Neural progenitor cell (in vitro differentiated cells): ENCODE results near the gene PHF1. TPM values are rescaled to one million over a fixed set of nuclear protein-coding genes. Genes with fewer than 3 reads are reported as not detected.
A peak's percentile ranks its signal among the peaks of the same experiment; 100 is the strongest.

ENCODE experiments used
- DNase-seq: peaks from one replicate; pipeline ENCODE4 v3.0.0-alpha.2; 2016; ENCODE audit warnings: low spot score
- H2AFZ ChIP-seq: fragments of 200-600 bp; sonication (generic); replicated peaks from 2 replicates; pipeline ENCODE4 v1.6.1; 2016; ENCODE audit warnings: antibody characterized with exemption
- H3F3A ChIP-seq: fragments of 200-600 bp; sonication (generic); 2 replicates; pipeline ENCODE4 v1.6.1; 2016; ENCODE audit warnings: antibody characterized with exemption, low read depth
- H3K27ac ChIP-seq: fragments of 200-600 bp; sonication (generic); 2 replicates; pipeline ENCODE4 v1.5.1; 2016; ENCODE audit warnings: mild to moderate bottlenecking
- H3K27me3 ChIP-seq: fragments of 200-600 bp; sonication (generic); 2 replicates; pipeline ENCODE4 v1.6.1; 2016; ENCODE audit warnings: mild to moderate bottlenecking, moderate library complexity
- H3K36me3 ChIP-seq: fragments of 200-600 bp; sonication (generic); 2 replicates; pipeline ENCODE4 v1.5.1; 2016
- H3K4me1 ChIP-seq: fragments of 200-600 bp; sonication (generic); 2 replicates; pipeline ENCODE4 v1.6.1; 2016; ENCODE audit warnings: mixed run types
- H3K4me2 ChIP-seq: fragments of 200-600 bp; sonication (generic); 2 replicates; pipeline ENCODE4 v1.6.1; 2016
- H3K4me3 ChIP-seq: fragments of 200-600 bp; sonication (generic); 2 replicates; pipeline ENCODE4 v1.5.1; 2016
- H3K79me2 ChIP-seq: fragments of 200-600 bp; sonication (generic); 2 replicates; pipeline ENCODE4 v1.6.1; 2016; ENCODE audit warnings: low read depth
- H3K9ac ChIP-seq: fragments of 200-600 bp; sonication (generic); 2 replicates; pipeline ENCODE4 v1.6.1; 2016
- H3K9me3 ChIP-seq: fragments of 200-600 bp; sonication (generic); 2 replicates; pipeline ENCODE4 v1.5.1; 2016; ENCODE audit warnings: low read depth
- H4K20me1 ChIP-seq: fragments of 200-600 bp; sonication (generic); 2 replicates; pipeline ENCODE4 v1.6.1; 2016; ENCODE audit warnings: low read depth
- H3K27ac Mint-ChIP-seq: 3 replicates; pipeline ENCODE4 v1.8.0; 2021; ENCODE audit warnings: mixed read lengths
- H3K27me3 Mint-ChIP-seq: 2 replicates; pipeline ENCODE4 v1.8.0; 2022; ENCODE audit warnings: low read depth, mild to moderate bottlenecking, inconsistent platforms, moderate library complexity, mixed read lengths; ENCODE audit not compliant: insufficient read depth
- H3K36me3 Mint-ChIP-seq: 3 replicates; pipeline ENCODE4 v1.8.0; 2021; ENCODE audit warnings: mixed read lengths
- H3K4me1 Mint-ChIP-seq: 3 replicates; pipeline ENCODE4 v1.8.0; 2021; ENCODE audit warnings: mixed read lengths
- H3K4me3 Mint-ChIP-seq: 3 replicates; pipeline ENCODE4 v1.8.0; 2021; ENCODE audit warnings: mild to moderate bottlenecking, moderate library complexity, mixed read lengths
- H3K9me3 Mint-ChIP-seq: 3 replicates; pipeline ENCODE4 v1.8.0; 2020; ENCODE audit warnings: mixed read lengths
- CTCF ChIP-seq: fragments of 200-600 bp; sonication (generic); IDR thresholded peaks from 2 replicates; pipeline ENCODE4 v1.5.1; 2017; ENCODE audit warnings: antibody characterized with exemption, mild to moderate bottlenecking
- EZH2 ChIP-seq: fragments of 200-600 bp; sonication (generic); IDR thresholded peaks from 2 replicates; pipeline ENCODE4 v1.6.1; 2017; ENCODE audit warnings: antibody characterized with exemption, mild to moderate bottlenecking, moderate library complexity
- EZH2phosphoT487 ChIP-seq: fragments of 200-600 bp; sonication (generic); IDR thresholded peaks from 2 replicates; pipeline ENCODE4 v1.6.1; 2017; ENCODE audit warnings: antibody characterized with exemption
- total RNA-seq: library from RNA; depleted of rRNA; stranded (reverse); fragments of >200 nt; gene quantifications from 2 replicates; pipeline ENCODE4 v1.2.3, GENCODE V29; 2015; ENCODE audit warnings: low replicate concordance

The PHF1 gene
- total RNA-seq, 1 donor from 2014 or later, result 25.6 TPM

DNA sequence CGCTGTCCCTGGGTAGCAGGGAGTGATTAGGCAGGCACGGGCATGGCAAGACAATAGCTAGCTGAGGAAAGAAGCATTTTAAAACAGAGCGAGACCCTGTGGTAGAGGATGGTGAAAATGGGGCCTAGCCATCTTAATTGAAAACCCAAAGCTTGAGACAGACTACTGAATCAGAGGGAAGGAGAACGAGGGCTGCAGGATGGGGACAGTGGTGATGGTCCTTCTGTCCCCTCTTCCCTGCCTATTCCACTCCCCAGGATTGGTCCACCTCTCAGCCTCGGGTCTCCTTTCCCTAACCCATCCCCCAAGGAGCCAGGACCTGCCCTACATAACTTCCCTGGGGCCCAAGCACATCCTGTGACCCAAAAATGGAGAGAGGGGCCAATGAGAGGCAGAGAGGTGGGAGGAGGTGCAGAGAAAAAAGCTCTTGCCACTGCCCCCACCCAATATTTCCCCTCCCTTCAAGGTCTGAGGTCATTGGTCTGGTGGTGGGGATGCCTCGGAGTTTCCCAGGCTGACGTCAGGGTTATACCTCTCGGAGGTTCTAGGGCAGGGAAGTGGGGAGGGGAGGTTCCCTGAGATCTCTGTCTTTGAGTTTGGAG is 8.0 kb downstream of the PHF1 start:
- H2AFZ ChIP-seq, result no peak overlapping the region

DNA sequence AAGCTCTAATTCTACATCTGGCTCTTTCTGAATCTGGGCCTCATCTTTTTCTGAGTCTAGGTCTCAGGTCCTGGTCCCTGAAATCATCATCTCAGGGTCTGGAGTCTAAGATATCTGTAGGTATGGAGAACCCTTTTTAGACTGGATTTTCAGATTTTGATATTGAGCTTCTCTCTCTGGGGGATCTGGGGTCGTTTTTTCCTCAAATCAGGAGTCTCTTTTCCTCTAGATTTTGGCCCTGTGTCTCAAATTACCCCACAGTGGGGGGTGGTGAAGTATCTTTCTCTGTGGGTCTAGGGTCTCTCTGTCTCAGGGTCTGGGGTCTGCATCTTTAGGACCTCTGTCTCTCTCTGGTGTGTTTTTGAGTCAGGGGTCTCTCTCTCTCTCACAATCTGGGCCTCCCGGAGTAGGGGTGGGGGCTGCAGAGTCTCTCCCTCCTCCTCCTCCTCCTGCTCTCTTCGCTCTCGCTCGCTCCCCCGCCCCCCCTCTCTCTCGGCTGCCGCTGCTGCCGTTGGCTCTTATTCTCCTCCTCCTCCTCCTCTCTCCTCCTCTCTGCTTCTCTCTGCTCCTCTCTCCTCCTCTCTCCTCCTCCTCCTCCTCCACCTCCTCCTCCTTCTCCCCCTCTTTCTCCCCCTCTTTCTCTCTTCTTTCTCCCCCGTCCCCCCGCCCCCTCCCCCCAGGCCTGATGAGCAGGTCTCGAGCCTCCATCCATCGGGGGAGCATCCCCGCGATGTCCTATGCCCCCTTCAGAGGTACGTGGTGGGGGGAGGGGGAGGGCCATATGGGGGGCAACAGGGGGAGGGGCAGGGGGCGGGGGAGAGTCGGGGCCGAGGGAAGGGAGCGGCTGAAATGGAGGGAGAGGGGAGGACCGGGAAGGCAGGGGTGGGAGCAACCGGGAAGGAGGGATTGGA is 9.0 kb downstream of the PHF1 start, which contains the start of gene SYNGAP1:
Gene SYNGAP1 (plus strand): TSS at position 486 of the 911 bp plus-strand sequence. CDS start 200 bp downstream, at position 686.
- H3K9ac ChIP-seq, result peak within 1 kb of the TSS; percentile 42
- peak within 1 kb of the TSS; percentile 88 for H3K4me2 ChIP-seq
- Mint-ChIP-seq H3K4me1 (peaks cover 69% of the 10 kb centered on the region), H3K4me3 (peak within 1 kb of the TSS; percentile 96), H3K27me3 (peaks cover 4% of the 10 kb centered on the region), H3K27ac (peak within 1 kb of the TSS; percentile 96), H3K36me3 (peaks cover 19% of the 10 kb centered on the region), H3K9me3 (no peaks in the 10 kb centered on the region)
- peaks cover 35% of the 10 kb centered on the region for H3K4me1 ChIP-seq
- H3K79me2 ChIP-seq, result peaks cover 75% of the 10 kb centered on the region
- peaks cover 33% of the 10 kb centered on the region for H3F3A ChIP-seq
- no peak within 1 kb of the TSS for H2AFZ ChIP-seq
- peak; percentile 78 for DNase-seq
- H3K27me3 ChIP-seq, result no peaks in the 10 kb centered on the region
- TF ChIP-seq EZH2 (no peak), EZH2phosphoT487 (no peak), CTCF (no peak)
- H3K9me3 ChIP-seq, result no peaks in the 10 kb centered on the region
- H4K20me1 ChIP-seq, result peaks cover 9% of the 10 kb centered on the region
- peak within 1 kb of the TSS; percentile 84 for H3K27ac ChIP-seq
- H3K4me3 ChIP-seq, result peak within 1 kb of the TSS; percentile 84
- no peaks in the 10 kb centered on the region for H3K36me3 ChIP-seq

More for the DNA sequence above, 8.0 kb downstream of the PHF1 start:
- H3K27me3 Mint-ChIP-seq, result peaks cover 4% of the 10 kb centered on the region
- Histone ChIP-seq H3K27ac (peak overlapping the region; percentile 84), H3K4me3 (peak overlapping the region; percentile 84), H3K79me2 (peaks cover 73% of the 10 kb centered on the region), H3F3A (peaks cover 37% of the 10 kb centered on the region), H4K20me1 (peaks cover 13% of the 10 kb centered on the region), H3K36me3 (no peaks in the 10 kb centered on the region), H3K9me3 (no peaks in the 10 kb centered on the region), H3K4me2 (peak overlapping the region; percentile 88), H3K27me3 (no peaks in the 10 kb centered on the region), H3K4me1 (peaks cover 33% of the 10 kb centered on the region), H3K9ac (no peak overlapping the region)
- TF ChIP-seq CTCF (no peak), EZH2 (no peak), EZH2phosphoT487 (no peak)
- H3K36me3 Mint-ChIP-seq, result peaks cover 21% of the 10 kb centered on the region
- peaks cover 67% of the 10 kb centered on the region for H3K4me1 Mint-ChIP-seq
- no peaks in the 10 kb centered on the region for H3K9me3 Mint-ChIP-seq
- DNase-seq, result peak; percentile 15
- H3K4me3 Mint-ChIP-seq, result peak overlapping the region; percentile 96
- H3K27ac Mint-ChIP-seq, result peak overlapping the region; percentile 96

- Histone ChIP-seq H3K27me3 (no peaks in the 10 kb centered on the region), H2AFZ (no peak overlapping the region), H3K4me3 (peak overlapping the region; percentile 84), H3K4me2 (peak overlapping the region; percentile 88), H3K36me3 (no peaks in the 10 kb centered on the region), H4K20me1 (peaks cover 3% of the 10 kb centered on the region), H3K4me1 (peaks cover 40% of the 10 kb centered on the region), H3K79me2 (peaks cover 72% of the 10 kb centered on the region), H3K9me3 (no peaks in the 10 kb centered on the region), H3K27ac (no peak overlapping the region), H3F3A (peaks cover 42% of the 10 kb centered on the region), H3K9ac (peak overlapping the region; percentile 42)
- H3K27ac Mint-ChIP-seq, result peak overlapping the region; percentile 50
- DNase-seq, result no peak
- peaks cover 72% of the 10 kb centered on the region for H3K4me1 Mint-ChIP-seq
- no peaks in the 10 kb centered on the region for H3K9me3 Mint-ChIP-seq
- peaks cover 15% of the 10 kb centered on the region for H3K36me3 Mint-ChIP-seq
- TF ChIP-seq CTCF (no peak), EZH2phosphoT487 (no peak), EZH2 (no peak)
- peaks cover 4% of the 10 kb centered on the region for H3K27me3 Mint-ChIP-seq
- H3K4me3 Mint-ChIP-seq, result peak overlapping the region; percentile 91
These were observed 9.9 kb downstream of the PHF1 start for GRCh38 chr6:33420491-33421343.
